Neural progenitor cell (in vitro differentiated cells): ENCODE measurements around the gene HLA-DQB1.

Experiments used
- CTCF ChIP-seq: fragments of 200-600 bp; sonication (generic); IDR thresholded peaks from 2 replicates; pipeline ENCODE4 v1.5.1; 2017; ENCODE audit warnings: antibody characterized with exemption, mild to moderate bottlenecking
- EZH2 ChIP-seq: fragments of 200-600 bp; sonication (generic); IDR thresholded peaks from 2 replicates; pipeline ENCODE4 v1.6.1; 2017; ENCODE audit warnings: antibody characterized with exemption, mild to moderate bottlenecking, moderate library complexity
- EZH2phosphoT487 ChIP-seq: fragments of 200-600 bp; sonication (generic); IDR thresholded peaks from 2 replicates; pipeline ENCODE4 v1.6.1; 2017; ENCODE audit warnings: antibody characterized with exemption

- no peak for TF ChIP-seq CTCF
- TF ChIP-seq EZH2phosphoT487, result no peak
- no peak for TF ChIP-seq EZH2
Measured at GRCh38 chr6:32639440-32640394, 26.7 kb downstream of the HLA-DQB1 start.
